Stomach (tissue), 4 donors: ENCODE results near the gene MOV10L1.

ENCODE experiments used
- CTCF ChIP-seq, 7 experiments: fragments of 450-650 bp in 4 of 7; fragments of 200-600 bp in 3 of 7; sonication (generic) in 3 of 7; IDR thresholded peaks; one replicate each; pipeline ENCODE4 v1.5.1; 2016 to 2019; ENCODE audit warnings: antibody characterized with exemption in 7 of 7, control low read depth in 2 of 7, mild to moderate bottlenecking in 1 of 7
- POLR2A ChIP-seq, 4 donors: fragments of 450-650 bp; IDR thresholded peaks; one replicate each; pipeline ENCODE4 v1.6.1; 2016; ENCODE audit warnings: antibody characterized with exemption in 4 of 4, control low read depth in 2 of 4, mild to moderate bottlenecking in 1 of 4, moderate library complexity in 1 of 4
- POLR2AphosphoS5 ChIP-seq, 3 donors: sonication (generic); formaldehyde crosslinking; IDR thresholded peaks; one replicate each; pipeline ENCODE4 v1.6.1; 2016; ENCODE audit warnings: antibody characterized with exemption in 3 of 3

DNA sequence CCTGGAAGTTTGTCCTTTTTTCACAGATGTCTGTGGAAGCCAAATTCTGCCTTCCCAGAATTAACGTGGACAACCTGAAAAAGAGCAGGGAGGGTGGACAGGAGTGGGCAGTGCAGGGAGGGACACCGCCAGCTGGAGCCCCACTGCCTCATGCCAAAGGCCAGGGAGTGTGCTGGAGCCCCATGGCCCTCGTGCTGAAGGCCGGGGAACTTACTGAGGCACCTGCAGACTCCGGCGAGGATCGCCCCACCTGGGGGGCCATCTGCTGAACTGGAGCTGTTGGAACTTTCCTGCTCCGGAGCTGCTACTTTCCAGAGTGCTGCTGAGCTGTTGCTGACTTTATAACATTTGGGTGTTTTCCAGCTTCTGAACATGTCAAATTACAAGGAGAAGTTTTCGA, 35.2 kb downstream of the MOV10L1 start:
- TF ChIP-seq CTCF (IDR thresholded peaks at IDR 0.05): no peak
- TF ChIP-seq POLR2AphosphoS5 (IDR thresholded peaks at IDR 0.05): no peak
- TF ChIP-seq POLR2A (IDR thresholded peaks at IDR 0.05): no peak
